HG03460 (cell line): ENCODE data around the gene TNFRSF4.

Experiments used
- ATAC-seq: cut with Tn5 transposase; IDR thresholded peaks from one replicate; pipeline ENCODE4 v1.9.1; 2021; ENCODE audit not compliant: unreplicated experiment

Gene TNFRSF4

GRCh38 chr1:1219341-1219740 lies 5.4 kb upstream of the TNFRSF4 start:
- ATAC-seq: no peak

DNA sequence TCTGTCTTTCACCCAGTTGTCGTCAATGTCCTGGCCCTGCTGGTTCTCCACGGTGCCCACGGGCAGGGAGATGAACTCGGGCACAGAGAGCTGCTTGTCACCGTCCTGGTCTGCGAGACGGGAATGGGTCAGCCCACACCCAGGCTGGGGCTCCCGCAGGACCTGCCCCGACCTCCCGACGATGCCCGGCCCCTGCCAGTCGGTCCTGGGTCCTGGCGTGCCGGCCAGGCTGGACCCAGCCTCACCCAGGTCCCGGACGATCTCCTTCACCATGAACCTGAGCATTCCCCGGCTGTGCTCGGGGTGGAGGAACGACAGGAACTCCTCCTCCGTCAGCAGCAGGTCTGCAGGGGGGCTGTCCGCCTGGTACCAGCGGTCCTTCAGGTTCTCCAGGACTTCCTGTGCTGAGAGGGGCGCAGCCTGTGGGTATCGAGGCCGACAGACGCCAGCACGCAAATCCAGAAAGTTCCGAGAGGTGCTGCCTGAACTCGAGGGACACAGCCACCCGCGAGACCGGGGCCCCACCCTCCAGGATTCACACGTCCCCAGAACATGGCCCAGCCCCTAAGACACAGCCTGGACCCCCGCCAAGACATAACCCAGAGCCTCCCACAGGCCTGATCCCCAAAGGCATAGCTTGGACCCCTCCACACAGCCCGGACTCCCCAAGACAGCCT lies 4.7 kb upstream of the TNFRSF4 start:
- no peak for ATAC-seq

DNA sequence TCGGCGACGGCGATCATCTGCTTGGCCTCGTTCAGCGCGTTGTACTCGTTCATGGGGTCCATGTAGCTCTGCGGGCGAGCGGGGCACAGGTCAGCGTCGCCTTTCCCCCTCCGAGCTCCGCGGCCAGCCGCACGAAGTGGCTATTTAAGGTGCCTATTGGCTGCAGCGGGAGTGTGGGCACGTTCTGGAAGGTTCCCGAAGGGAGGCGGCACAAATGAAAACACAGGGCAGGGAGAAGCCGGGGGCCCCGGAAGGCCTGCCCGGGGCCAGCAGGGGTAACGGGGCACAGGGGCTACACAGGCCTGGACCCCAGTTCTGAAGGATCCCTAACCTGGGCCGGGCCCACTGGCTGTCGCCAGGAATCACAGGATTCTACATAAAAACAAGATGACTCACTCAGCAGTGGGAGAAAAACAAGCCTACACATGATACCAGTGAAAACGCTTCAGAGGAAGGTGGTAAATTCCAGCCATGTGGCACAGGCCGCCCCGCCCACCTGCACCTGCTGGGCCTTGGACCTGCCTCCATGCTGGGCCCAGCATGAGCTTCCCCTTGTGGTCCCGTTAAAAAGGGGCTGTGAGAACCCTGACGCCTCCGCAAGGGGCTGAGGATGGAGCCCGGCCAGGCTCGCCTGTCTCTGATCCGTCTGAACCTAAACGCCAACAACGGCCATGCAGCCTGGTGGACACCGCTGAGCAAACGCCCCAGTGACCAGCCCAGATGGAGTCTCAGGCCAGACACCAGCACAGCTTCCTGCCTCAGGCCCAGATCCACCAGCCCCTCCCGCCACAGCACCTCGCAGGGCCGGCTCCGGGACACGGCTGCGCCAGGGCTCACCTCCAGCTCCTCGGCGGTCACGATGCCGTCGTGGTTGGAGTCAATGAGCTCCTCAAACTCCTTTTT lies 3.9 kb upstream of the TNFRSF4 start:
- ATAC-seq: no peak

DNA sequence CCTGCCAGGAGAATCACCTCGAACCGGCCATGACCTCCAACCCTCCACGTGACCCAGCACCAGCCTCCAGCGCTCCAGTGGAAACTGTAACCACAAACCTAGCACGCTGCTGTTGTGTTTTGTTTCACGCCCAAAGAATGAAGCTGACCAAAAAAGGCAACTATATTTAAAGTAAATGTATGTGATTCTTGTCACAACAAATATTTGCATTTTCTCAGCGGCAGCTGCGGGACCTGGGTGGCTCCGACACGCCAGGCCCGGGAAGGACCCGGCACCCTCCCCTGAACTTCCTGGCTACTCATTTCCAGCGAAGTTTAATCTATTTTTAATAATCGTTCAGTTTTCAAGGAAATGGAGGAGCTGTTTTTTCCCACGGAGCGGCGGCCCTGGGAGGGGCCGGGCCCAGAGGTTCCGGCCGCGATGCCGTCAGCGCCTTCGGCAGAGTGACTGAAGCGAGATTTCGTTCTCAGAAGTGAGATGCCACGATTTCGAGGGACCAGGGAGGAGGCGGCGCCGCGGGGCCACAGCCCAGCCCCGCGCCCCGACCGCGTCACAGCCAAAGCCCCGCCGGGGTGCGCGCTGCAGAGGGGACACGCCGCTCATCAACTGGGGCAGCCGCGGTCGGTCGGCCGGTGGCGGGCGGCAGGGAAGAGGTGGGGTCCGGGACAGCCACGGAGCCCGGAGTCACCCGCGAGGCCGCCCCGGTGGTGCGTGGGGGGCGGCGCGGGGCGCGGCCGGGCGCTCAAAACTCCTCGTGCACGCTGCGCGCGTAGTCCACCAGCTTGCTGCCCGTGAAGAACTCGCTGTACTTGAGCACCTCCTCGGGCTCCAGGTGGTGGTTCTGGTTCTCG lies 3.0 kb upstream of the TNFRSF4 start:
- ATAC-seq: no peak

DNA sequence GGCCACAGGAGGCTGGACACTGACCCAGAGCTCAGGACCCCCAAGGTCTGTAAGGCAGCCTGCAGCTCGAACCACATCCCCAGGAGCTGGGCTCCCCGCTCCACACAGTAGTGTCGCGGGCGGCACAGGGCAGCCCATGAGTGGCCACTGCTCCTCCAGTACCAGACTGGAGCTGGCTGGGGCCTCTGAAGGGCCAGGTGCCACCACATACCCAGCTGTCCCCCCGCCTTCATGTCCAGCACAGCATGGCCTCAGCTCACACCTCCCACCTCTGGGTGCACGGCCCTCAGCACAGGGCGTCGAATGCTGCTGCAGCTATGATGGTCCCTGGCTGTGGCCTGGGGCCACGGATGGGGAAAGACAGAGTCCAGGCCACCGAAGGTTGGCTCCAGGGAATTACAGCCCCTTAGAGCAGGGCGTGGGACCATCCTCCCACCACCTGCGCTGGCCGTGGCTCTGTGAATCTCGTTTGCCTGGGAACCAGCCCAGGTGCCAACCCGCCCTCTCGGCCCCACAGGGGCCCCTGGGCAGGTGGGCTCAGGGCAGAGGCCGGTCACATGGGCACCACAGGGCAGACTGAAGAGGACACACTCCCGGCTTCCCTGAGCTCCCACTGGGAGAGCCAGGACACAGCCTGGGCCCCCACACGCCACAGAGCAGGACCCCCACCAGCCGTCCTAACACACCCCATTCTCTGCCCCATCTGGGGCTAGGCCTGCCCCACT lies 2.1 kb upstream of the TNFRSF4 start:
- no peak for ATAC-seq

DNA sequence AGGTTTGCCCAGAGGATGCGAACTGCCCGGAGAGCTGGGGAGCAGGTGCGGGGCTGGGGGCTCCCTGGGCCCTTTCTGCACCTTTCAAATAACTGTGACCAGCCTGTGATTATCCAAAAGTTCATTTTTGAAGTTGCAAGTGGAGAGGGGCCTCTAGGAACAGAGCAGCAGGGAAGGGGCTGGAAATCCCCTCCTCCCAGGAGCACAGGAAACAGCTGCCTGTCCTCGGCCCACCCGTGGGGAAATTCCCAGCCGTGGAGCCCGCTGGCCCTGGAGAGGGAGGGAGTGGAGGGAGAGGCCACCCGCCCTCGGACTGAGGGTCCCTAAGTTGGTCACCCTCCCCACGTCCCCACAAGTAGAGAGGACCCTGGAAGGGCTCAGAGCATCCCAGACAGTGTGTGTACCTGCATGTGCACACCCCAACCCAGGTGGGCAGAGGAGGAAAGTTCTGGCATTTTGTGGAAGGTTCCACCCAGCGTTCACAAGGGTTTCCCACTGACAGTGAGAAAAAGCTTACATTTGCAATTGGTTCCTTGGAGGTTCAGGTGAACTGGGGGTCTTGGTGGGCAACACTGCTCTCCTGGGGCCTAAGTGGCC lies 1.2 kb upstream of the TNFRSF4 start:
- no peak for ATAC-seq

DNA sequence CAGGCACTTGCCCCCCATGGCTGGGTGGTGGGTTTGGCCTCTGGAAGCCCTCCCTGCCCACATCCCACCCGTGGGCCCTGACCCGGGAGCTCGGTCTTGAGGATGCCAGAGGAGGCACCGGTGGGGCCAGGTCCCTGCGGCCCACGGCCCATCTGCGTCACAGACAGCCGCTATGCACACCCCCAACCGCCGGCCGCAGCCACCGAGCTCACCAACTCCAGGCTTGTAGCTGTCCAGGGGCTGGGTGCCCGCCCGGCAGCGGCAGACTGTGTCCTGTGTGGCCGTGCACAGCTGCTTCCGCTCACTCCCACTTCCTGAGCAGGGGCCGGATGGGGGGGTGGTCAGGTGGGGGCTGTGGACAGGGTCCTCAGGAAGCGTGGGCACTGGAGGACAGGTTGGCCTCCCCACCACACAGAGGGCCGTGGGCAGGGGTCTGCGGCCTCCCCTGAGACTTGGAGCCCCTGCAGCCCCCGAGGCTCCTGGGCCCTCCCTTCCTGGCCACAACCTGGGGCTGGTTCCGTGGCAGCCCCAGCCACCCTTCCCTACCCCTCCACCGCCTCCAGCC lies 1.1 kb downstream of the TNFRSF4 start:
- ATAC-seq: no peak

GRCh38 chr1:1211541-1212441 lies 2.2 kb downstream of the TNFRSF4 start:
- ATAC-seq: no peak

DNA sequence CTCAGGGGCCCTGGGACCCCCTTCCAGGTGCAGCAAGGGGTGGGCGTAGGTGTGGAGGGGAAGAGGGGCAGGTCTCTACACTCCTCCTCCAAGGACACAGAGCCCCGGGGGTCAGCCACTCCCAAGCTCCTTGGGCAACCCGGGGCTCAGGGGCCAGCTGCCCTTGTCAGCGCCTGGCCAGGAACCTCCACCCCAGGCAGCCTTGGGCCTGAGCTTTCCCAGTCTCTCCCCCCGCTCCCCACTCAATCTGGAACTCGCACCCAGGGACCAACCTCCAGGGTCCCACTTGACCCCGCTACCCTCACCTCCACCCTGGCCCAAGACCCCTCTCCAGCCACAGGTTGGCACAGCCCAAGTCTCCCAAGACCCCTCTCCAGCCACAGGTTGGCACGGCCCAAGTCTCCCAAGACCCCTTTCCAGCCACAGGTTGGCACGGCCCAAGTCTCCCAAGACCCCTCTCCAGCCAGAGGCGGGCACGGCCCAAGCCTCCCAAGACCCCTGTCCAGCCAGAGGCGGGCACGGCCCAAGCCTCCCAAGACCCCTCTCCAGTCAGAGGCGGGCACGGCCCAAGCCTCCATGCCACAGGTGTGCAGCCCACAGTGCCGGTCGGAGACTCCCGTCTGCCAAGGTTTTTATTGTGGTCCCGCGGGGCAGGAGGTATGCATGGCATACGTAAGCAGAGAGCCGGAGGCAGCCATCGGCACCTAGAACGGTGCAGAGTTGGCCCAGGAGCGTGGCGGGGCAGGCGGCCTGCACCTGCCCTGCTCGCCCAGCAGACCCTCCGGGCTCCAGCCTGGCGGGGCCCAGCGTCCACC lies 3.0 kb downstream of the TNFRSF4 start:
- no peak for ATAC-seq

DNA sequence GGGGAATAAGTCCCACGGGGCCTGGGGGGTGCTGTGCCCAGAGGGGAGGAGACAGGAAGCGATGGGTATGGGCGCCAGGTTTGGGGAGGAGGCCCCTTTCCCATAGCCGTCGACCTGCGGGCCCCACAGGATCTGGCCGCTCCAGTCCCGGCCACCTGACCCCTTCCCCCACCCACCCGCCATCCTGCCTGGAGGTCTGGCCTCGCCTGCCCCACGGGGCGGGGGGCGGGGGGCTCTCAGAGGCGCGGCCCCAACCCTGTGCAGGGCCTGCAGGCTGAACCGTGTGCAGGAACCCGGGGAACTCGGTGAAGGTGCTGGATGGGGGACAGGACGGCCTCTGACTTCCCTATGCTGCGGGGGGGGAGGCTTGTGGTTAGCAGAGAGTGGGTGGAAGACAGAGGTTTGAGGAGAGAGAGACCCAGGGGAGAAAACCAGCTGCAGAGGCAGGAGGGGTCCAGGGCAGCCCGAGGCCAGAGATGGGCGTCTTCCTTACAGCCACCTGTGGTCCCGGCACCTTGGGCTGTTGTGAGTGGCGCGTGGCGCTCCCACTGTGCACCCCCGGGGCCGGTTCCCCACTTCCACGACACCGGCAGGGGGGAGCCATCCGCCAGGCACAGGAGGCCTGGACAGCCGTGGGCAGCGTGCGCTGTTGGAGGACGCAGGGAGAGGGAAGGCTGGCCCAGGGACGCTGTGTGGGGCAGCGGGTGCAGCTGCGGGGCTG lies 5.1 kb downstream of the TNFRSF4 start:
- no peak for ATAC-seq

- ATAC-seq: no peak
These were observed 6.4 kb downstream of the TNFRSF4 start for GRCh38 chr1:1207571-1207892.

- no peak for ATAC-seq
These were observed 6.9 kb downstream of the TNFRSF4 start for GRCh38 chr1:1206966-1207531.

- ATAC-seq: no peak
These were observed 7.5 kb downstream of the TNFRSF4 start, which contains the start of gene TNFRSF18 for GRCh38 chr1:1206376-1206965. Gene TNFRSF18, minus strand, starts transcription at chr1:1206592. Its CDS starts 21 bp downstream, at chr1:1206571.

- ATAC-seq: no peak
These were observed 8.1 kb downstream of the TNFRSF4 start for GRCh38 chr1:1205769-1206375.

DNA sequence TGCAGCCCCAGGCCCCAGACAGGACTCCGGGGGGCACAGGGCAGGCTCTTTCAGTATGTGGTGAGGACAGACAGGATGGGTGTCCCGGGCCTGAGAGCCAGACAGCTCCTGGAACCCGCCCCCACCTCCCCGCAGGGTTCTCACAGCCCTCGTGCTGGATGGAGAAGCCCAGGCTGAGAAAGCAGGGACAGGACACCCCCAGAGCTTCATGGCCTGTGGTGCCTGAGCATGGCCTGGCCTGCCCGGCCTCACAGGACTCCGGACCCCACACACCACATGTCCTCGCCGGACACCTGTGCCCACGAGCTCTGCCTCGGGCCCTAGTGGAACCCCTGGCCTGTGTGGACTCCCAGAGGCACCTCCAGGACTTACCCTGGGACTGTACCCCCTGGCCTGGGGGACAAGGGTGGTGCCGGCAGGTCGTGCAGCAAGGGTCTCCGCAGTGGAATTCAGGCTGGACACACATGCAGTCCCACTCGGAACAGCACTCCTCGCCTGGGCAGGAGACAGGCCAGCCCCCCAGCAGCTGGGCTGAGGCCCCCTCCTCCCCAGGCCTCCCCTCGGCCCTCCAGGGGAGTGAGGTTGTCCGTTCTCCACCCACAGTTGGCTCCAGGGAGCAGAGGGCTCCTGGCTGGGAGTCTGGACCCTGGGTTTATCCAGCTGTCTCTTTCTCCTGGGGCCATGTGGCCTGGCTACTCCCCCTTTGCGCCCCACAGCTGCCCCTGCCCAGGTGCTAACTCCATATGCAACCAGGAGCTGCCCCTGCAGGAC lies 8.8 kb downstream of the TNFRSF4 start:
- no peak for ATAC-seq

DNA sequence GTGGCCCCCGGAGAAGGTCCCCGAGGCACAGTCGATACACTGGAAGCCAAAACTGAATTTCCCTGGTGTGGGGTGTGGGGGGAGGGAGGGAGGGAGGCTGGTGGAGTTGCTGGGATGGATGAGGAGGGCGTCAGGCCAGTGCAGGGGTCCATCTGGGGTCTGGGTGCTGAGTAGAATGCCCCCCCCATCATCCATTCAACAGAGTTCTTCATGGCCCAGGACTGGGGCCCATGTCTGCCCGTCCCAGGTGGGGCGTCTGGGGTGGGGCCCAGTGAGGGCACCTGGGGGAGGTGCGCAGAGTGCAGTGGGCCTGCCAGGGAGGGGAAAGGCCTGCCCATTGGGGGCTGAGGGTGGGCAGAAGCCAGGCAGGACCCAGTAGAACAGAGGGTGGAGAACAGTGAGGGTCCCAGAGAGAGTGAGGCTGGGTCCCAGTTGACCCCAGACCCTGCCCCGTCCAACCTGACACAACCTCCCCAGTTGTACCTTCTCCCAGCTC lies 9.5 kb downstream of the TNFRSF4 start:
- no peak for ATAC-seq
